ENCODE results near the gene PRKG1.

The PRKG1 gene

DNA sequence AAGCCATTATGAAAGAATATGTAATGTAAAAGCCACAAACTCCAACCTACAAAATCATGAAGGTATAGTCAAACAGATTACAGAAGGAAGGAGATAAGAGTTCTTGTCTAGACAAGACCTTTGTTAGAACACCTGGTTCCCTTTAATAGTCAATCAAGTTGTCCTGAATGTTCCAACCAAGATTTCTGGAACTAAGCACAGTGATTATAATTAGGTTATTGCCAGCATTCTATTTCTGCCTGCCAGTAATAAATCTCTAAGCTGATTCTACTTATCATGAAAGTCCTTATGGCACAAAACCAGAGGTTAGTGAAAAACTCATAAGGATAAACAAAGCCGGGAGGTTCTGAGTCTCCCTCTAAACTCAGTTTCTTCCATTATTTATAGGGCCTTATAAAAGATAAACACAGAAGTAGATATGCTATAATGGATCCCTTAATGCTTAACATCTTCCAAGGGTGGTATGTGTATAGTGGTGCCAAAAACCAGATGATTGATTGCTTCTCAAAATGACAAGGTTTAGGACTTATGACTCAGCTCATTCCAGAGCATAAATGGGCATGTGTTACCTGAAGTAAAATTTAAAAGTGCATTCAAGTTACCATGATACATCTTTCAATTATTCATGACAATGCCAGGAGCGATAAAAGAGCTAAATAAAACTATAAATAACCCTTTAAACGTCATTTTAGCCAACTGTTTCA, 387.9 kb downstream of the PRKG1 start:
- DNase-seq: no peak

DNA sequence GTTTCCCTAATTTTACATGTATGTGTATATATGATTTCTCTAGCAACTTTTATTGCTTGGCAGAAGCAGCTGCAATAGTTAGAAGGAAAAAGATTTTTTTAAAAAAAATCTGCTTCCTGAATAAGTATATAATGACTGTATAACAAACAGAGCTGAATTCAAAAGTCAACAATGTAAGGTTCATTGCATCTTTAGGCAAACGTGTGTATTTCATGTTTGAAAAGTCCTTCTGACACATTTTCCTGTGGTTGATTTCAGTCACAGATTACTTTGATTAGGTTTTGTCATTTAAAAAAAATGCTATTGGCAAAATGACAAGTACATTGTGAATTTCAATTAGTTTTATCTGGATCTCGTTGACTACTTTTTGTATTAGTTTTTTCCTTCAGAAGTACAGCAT, 394.1 kb downstream of the PRKG1 start:
- DNase-seq: no peak

DNA sequence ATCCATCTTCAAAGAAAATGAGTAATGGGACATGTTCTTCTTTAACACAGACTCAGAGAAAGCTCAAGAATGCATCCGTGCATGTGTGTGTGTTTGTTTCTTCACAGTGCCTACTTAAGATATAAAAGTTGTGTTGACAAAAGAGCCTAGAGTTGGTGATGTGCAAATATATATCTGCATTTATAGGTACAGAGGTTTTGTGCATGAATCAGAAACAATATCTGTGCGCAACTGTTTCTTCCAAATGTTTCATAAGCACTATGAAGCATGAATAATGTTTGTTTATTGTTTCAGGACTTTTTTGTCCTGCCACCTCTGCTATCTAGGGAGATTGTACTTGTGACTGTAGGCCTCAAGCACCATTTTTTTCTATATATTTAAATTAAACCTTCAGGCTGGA, 395.4 kb downstream of the PRKG1 start:
- no peak for DNase-seq

DNA sequence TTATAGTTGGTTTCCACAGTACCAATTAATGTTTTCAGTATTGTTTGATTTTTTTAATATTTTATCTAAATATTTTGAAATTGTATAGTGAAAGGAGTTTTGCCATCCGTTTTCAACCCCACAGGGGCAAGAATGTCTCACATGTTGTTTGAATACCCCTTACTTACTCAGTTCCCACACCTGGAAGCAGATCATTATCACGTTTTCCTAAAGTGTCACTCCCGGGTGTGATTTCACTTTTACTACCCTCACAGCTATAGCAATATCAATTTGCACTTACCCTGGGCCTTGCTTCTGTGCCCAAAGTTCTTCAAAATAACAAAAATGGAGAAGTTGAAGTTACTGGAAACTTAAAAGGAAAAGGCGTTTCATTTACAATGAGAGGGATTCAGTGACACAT, 397.0 kb downstream of the PRKG1 start:
- no peak for DNase-seq

DNA sequence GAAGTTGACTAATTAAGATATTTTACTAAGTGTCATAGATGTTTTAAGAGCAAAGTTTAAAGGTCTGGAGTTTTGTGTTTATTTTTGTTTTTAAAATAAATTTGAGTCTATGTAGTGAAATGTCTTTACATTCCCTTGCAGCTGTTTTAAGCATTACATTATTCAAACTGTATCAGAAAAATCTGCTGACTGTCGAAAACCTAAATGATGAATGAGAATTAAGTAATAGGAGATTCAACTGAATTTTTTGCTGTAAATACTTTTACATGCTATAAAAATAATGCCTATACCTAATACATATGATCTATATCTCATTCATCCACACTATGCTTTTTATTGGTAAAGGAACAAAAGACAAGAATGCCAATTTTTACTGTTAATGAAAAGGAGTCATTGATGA, 397.9 kb downstream of the PRKG1 start:
- DNase-seq: no peak

DNA sequence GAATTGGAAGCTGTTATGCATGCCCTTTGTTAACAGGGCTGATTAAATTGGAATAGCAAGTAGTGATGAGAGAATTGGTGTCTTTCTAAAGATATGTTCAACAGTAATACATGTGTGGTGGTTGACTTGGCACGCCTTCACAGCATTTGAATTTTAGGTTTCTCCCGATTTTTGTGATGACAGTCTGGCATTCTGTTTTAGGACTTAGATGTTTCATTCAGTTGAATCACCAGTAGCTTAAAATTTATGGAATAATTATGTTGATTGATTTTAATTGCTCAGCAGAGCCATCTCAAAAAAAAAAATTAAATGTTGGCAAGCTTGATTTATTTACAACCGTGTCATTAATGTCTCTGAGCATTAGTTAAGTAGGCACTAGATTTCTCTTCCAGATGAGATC, 405.4 kb downstream of the PRKG1 start:
- DNase-seq: no peak

DNA sequence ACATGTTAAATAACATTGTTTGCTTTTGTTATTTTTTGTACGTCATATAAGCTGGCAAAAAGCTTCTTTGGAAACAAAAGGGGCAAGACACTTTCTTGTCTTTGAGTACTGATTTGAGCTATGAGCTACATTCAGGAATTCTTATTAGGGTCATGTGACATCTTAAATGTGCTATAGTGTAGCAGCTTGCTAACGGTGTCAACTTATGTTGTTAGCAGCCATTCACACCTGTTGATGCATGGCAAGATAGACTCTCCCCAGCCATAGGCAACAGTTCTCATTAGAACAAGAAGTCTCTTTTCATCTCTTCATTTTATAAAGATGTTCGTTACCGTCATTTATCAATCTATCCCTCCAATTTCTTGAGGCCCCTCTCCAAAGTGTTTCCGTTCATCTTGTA, 411.4 kb downstream of the PRKG1 start:
- no peak for DNase-seq

DNA sequence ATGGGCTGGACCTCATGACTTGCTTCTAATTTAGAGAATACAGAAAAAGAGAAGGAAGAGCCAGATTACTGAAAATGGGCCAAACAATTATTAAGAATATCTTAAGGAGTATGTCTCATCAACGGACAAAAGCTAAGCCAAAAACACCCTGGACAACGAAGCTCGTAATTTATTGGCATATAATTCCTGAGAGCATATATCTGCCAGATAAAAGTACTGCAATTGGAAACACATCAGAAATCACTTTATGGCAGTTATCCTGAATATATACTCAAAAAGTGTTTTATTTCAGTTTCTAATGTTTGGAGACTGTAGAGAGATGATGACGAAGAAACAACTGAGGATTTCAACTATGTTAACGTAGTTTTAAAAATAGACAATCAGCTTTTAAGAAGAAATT, 413.3 kb downstream of the PRKG1 start:
- no peak for DNase-seq

DNA sequence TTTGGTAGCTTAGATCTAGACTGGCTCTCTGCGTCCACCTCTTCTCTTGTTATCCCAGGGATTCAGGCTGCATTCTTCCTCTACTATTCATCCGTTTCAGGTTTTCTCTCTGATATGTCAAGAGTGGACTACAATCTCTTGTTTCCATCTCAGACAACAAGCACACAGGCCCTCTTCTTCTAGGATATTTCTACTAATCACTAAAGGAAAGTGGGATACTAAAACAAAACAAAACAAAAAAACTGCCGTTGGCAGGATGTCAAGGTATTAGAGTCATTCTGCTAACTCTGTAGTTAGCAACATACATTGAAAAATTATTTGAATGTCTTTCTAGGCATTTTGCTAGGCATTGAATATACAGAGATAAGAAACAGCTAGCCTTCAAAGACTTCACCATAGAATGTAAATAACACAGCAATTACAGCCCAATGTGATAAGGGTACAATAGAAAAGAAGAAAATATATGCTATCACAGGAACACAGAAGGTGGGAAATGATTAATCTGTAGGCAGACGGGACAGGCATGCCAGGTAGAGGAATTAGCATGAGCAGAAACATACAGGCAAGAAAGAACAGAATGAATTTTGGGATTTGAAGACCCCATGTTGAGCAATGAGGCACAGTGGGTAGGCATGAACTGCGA, 414.6 kb downstream of the PRKG1 start:
- no peak for DNase-seq

DNA sequence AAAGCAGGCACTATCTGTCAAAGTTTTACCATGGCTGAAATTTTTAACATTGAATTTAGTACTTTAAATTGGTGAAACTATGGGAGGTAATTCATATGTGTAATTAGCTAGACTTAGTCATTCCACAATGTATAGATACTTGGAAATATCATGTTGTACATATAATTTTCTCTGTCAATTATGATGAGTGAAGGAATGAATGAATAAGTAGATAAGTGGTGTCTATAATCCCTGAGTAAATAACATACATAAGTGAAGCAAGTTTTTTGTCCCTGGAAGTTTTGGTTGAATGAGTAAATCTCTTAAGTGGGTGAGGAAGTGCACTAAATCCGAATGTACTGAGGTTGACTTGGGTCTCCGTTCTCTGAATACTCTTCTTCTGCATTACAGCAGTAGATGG, 424.1 kb downstream of the PRKG1 start:
- no peak for DNase-seq

DNA sequence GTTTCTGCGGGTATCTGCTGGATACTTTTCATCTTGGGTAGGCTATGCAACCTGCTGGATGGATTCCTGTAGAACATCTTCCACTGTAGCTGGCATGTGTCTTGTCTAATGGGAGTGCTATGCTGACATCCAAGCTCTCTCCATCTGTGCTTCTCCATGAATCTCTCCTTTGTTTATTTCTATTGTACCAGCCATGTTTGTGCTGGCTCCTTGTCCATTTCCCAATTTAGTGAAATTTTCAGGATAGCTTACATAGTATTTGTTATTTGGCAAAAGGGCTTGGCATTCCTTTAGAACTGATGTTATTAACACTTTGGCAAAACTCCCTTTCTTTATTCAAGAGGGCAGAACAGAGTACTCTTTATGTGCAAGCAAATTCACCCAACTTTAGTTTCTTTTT, 427.1 kb downstream of the PRKG1 start:
- DNase-seq: no peak

DNA sequence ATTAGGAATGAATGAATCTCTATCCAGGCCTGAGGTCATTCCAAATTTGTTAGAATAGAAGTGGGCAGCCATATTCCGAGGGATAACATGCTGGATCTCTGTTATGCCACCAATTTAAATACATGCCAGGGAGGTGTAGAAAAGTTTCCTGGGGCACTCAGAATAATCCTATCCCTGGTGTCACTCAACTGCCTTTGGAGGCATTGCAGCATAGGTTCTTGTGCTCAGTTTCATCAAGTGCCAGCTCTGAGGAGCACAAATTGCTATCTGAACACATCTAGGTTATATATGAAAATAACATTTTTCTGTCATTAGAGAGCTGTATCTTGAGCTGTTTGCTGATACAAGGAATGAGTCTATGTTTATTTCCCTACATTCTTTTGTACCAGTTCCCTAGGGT, 427.8 kb downstream of the PRKG1 start:
- no peak for DNase-seq

DNA sequence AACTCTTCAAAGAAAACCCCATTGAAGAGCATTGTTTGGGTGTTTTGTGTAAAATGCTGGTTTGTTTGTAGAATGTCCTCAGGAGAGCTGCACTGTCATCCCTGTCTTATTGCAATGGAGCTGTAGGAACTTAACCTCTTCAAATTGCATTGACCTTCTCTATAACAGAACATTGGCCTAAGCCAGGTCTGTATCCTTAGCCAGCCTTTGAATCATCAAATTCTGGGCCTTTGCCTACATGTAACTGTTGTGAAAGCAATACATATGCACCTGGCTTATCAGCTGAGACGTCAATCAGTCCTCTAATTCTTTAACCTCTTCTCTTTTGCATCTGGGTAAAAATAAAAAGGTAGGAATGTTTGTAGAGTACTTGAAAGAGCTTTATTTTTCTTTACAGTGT, 429.1 kb downstream of the PRKG1 start:
- no peak for DNase-seq

DNA sequence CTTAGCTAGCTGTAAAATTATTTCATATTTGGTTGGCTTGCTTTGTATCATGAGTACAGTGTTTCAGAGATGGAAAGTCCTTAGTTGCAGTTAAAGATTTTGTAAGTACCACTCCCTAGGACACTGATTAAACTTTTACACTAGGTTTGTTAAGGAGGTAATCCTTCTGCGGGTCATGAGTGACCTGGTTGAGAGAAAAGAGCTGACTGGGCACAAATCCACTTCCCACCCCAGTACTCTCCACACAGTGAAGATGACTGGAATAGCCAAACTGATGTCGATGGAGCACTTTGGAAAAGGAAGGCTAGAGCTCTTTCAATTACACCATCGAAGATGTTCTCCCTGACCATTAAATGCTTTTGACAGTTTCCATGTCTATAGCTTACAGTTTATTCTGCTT, 433.2 kb downstream of the PRKG1 start:
- no peak for DNase-seq

DNA sequence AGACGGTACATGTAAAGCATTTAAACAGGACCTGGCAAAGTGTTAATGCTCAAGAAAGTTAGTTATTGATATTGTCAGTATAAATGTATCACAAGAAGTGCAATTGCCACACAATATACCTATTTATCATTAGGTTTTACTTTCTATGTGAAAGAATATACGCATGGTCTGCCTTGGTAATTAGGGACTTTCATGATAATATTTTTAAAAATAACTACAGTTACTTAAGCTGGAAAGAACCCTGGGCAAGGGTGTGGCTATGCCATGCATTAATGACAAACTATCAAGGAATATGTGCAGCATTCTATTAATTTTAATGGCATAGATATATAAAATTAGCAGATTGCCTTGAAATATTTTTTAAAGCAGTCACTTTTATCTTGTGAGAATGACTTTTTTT, 433.9 kb downstream of the PRKG1 start:
- DNase-seq: no peak

DNA sequence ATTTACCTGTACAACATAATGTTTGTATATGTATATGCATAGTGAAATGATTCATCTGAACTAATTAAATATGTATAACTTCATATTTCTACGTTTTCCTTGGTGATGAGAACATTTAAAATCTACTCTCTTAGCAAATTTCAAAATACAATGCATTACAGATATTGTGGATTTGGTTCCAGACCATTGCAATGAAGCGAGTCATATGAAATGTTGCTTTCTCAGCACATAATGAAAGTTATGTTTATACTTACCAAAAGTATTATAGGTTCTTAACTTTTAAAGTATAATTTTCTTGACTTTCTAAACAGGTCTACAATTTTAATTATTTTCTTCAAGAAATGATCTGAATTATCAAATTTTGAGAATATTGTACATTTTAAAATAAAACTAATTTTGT, 435.9 kb downstream of the PRKG1 start:
- DNase-seq: no peak

DNA sequence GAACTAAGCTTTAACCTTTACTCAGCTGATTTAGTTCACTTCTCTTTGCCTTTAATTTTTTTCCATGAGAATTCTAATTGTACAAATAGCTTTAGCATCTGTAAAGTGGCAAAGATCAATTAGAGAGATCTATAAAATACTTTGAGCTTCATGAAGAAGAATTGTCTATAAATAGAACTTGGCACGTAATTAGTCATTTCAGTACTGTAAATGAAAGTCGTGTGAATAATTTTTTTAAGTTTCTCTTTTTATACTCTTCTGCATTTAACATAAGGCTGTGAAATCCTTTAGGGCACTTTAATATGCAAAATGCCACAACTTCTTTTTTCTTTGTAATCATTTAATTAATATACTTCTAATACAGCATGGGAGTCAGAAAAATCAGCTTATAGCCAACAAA, 447.3 kb downstream of the PRKG1 start:
- DNase-seq: no peak

DNA sequence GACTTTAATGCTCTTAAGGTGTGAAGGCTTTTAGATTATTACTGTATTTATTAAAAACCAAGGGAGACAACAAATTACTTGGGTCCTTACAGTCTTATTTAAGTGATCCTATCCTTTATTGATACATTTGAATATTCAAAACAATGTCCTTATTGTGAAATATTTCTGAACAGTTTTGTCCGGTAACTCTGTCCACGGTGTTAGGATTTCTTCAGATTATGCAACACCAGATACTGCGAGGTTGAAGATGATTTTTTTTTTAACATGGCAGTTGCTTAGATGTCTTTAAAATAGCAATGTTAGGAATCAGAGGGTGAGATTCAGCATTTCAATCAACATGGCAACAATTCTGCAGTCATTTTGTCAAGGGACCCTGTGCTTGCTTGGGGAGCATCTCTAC, 448.6 kb downstream of the PRKG1 start:
- no peak for DNase-seq

DNA sequence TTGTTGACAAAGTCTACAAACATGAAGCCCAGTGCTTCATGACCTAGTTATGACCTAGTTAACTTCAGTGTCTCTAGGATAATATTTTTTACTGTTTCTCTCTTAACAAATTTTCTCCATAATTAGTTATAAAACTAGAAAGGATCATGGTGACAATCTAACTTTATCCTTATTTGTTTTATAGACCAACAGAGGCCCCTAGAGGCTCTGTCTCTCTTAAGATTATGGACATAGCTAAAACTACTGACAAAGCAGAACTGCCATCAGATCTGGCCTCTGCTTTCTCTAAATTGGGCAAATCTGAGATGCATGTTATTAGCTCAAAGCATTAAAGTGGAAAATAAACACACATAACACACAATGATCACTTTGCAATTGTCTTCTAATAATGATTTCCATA, 449.2 kb downstream of the PRKG1 start:
- DNase-seq: no peak

DNA sequence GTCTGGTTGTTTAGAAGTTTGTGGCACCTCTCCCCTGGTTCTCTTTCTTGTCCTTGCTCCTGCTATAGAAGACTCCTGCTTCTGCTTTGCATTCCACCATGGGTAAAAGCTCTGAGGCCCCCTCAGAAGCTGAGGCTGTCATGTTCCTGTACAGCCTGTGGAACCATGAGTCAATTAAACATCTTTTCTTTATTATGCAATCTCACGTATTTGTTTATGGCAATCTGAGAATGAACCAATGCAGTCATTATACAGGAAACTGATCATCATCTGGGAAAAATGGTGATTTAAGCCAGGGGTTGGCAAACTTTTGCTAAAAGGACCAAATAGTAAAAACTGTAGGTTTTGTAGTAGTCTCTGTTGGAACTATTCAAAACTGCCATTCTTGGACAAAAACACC, 449.8 kb downstream of the PRKG1 start:
- DNase-seq: no peak

DNA sequence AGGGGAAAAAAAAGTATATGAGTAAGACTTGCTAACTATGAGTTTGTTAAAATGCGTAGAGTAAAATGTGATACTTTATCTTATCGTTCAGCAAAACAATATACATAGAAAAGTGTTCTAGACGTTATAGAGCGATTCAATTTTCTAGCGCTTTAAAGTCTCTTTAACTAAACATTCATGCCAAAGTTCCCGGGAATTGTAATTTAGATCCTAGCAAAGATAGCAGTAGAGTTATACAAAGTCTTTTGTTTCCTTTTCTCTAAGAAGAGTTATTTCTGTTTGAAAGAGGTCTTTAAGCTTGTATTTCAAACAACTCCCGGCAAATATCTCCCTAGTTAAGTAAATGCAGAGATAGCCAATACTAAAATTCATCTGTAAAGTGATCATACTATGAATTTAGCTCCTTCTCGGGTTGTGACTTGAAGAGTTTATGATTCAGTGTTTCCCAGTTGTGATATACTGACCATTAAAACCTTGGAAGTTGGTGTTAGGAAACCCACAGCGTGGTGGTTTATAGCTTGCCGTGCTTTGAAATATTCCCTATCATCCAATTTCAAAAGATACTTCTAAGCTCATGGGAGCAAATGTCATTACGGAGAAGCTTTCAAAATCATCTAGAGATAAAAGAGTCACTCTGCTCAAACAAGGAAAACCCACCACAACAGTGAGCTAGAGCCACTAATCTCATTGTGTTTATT, 453.4 kb downstream of the PRKG1 start:
- no peak for DNase-seq

DNA sequence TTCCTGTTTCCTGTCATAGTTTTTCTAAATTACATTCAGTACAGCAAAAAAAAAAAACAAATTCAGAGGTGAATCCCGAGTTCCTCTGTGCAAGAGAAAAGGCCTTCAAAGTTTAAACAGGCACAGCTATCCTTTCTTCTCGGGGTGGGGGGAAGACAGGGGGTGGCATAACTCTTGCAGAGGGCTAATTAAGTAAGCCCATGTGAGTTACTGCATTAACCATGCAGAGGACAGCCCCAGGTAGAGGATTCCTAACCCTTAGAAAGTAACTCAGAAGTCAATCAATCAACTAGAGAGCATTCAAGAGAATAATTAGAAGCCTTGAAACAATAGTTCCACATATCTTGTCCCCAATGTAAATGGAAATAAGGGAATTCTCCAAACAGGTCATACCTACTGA, 454.2 kb downstream of the PRKG1 start:
- no peak for DNase-seq

DNA sequence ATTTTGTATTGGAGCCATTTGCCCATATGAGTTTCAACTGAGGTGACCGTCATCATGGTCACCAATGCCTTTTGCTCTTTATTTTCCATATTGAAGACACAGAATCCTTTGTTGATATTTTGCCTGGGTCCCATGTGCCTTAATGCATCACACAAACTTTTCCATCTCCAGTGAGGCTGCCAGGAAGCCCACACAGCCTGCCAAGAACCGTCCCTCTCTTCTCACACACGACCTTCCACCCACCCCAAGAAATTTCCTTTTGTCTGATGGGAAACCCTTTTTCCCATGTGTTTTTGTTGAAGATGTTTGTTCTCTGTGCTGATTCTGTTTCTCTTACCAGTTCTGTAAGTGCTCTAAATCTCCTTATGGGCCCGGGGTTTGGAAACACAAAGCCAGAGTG, 456.3 kb downstream of the PRKG1 start:
- DNase-seq: no peak

DNA sequence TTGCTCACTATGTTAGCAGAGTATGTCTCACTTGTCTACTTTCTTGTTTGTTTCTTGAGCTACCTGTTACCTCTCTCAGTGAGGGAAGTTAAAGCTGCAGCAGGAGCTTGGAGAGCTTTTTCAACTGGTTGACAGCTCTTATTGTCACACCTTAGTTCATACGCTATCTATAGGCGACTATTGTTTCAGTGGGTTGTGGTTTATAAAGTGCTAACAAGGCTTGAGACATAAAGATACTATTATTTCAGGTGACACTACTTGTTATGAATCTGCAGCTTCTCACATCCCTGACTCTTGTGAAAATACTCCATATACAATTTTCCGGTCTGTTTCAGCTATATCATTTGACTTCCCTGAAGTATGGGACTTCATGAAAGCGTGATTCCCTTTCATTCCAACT, 457.8 kb downstream of the PRKG1 start:
- no peak for DNase-seq

DNA sequence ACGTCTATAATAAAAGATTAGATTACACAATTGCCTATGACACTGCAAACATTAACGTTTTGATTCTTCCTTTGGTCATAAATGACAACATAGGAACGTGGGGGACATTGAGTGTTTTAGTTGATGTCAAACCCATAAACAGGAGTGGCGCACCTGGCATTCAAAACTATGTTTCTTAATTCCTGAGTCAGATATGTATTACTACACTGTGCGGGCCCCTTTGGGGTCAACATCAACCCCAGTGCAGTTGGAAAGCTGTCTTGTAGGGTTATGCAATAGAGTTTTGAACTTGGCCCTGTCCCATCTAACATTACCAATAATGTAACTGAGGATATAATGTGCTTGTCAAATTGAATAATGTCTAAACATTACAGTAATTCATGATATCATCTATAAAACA, 468.6 kb downstream of the PRKG1 start:
- DNase-seq: no peak

Data from inflammatory macrophage treated with lipopolysaccharide for 1 hour (primary cell).